Skeletal muscle satellite cell (primary cell): Measurements from ENCODE around the gene DHX57. TPM values are rescaled to one million over a fixed set of nuclear protein-coding genes. Genes with fewer than 3 reads are reported as not detected.
A peak's percentile ranks its signal among the peaks of the same experiment; 100 is the strongest.

Source experiments
- H3K27me3 ChIP-seq: 2 replicates; pipeline ENCODE4 v1.7.0; 2013; ENCODE audit warnings: low read length; ENCODE audit not compliant: control insufficient read depth, insufficient read depth
- H3K36me3 ChIP-seq: 2 replicates; pipeline ENCODE4 v1.7.0; 2013; ENCODE audit warnings: mild to moderate bottlenecking, control low read depth, low read length; ENCODE audit not compliant: insufficient read depth
- H3K4me1 ChIP-seq: 2 replicates; pipeline ENCODE4 v1.7.0; 2013; ENCODE audit warnings: low read length; ENCODE audit not compliant: control insufficient read depth, insufficient read depth
- H3K4me2 ChIP-seq: 2 replicates; pipeline ENCODE4 v1.7.0; 2013; ENCODE audit warnings: mild to moderate bottlenecking, low read length
- H3K4me3 ChIP-seq: 2 replicates; pipeline ENCODE4 v1.7.0; 2013; ENCODE audit warnings: low read length
- H3K9ac ChIP-seq: 2 replicates; pipeline ENCODE4 v1.7.0; 2013; ENCODE audit warnings: mild to moderate bottlenecking, low read depth, low read length, moderate library complexity
- H3K9me3 ChIP-seq: replicated peaks from 2 replicates; pipeline ENCODE4 v1.7.0; 2013; ENCODE audit warnings: mild to moderate bottlenecking, control low read depth, low read length
- small RNA-seq: library from RNA; depleted of rRNA; stranded (forward); fragments of <200 nt; gene quantifications from one replicate; pipeline ENCODE3, GENCODE V24; 2012

The DHX57 gene

GRCh38 chr2:38748943-38749804 is 126.6 kb downstream of the DHX57 start:
- peaks cover 37% of the 10 kb centered on the region for H3K4me1 ChIP-seq
- no peaks in the 10 kb centered on the region for H3K27me3 ChIP-seq
- H3K36me3 ChIP-seq: peaks cover 59% of the 10 kb centered on the region
- H3K4me2 ChIP-seq: peak overlapping the region; percentile 96
- H3K4me3 ChIP-seq: peak overlapping the region; percentile 98
- no peaks in the 10 kb centered on the region for H3K9me3 ChIP-seq
- H3K9ac ChIP-seq: peak overlapping the region; percentile 95

GRCh38 chr2:38748391-38748790 is 127.3 kb downstream of the DHX57 start:
- Histone ChIP-seq H3K9me3 (no peaks in the 10 kb centered on the region), H3K9ac (no peak overlapping the region), H3K4me1 (peaks cover 37% of the 10 kb centered on the region), H3K27me3 (no peaks in the 10 kb centered on the region), H3K4me3 (no peak overlapping the region), H3K4me2 (peak overlapping the region; percentile 96), H3K36me3 (peaks cover 67% of the 10 kb centered on the region)

- Histone ChIP-seq H3K4me2 (peak overlapping the region; percentile 96), H3K36me3 (peaks cover 73% of the 10 kb centered on the region), H3K9me3 (no peaks in the 10 kb centered on the region), H3K4me3 (no peak overlapping the region), H3K27me3 (no peaks in the 10 kb centered on the region), H3K4me1 (peaks cover 37% of the 10 kb centered on the region), H3K9ac (peak overlapping the region; percentile 32)
Measured at GRCh38 chr2:38747819-38748218, 127.9 kb downstream of the DHX57 start.

Small RNA genes lying within 50 kb of the gene (small RNA-seq; reads per million reads assigned to genes)
- gene RNU6-851P: not detected
